ENCODE results near the gene EVA1A.

The EVA1A gene, protein sequence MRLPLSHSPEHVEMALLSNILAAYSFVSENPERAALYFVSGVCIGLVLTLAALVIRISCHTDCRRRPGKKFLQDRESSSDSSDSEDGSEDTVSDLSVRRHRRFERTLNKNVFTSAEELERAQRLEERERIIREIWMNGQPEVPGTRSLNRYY

DNA sequence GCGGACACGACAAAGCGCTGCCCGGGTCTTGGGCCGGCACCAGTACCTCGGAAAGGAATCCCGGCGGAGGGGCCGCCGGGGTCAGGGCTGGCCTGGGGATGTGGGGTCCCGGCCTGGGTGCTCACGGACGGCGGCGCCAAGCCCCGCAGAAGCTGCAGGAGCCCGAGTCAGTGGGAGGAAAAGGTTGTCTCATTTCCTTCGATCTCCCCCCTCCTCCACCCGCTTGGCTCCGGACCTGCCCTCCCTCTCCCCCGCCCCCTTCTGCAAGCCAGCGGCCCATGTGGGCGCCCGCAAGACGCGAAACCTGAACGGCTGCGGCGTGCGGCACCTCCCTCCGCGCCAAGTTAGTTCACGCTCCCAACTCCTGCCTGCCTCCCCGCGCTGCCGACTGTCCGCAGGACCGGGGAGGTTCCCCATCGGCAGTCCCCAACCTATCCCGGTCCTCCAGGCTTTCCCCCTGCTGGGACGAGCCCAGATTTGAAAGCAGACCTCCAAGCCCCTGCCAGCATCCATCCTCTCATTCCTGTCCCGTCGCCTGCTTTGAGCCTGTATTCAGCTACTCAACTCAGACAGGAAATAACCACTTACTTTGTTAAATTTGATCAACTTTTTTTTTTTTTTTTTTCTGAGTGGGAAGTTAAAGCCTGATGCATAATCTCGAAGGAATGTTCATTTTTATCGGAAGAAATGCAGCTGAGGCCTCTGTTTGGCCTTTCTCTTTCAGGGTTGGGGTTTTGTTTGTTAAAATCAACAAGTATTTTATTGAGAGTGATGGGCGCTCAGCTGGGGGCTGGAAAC, at the start of gene EVA1A:
Gene EVA1A (minus strand): TSS at position 172 of the 798 bp plus-strand sequence. CDS start 42,799 bp downstream, outside the sequence.
- no peak for DNase-seq

DNA sequence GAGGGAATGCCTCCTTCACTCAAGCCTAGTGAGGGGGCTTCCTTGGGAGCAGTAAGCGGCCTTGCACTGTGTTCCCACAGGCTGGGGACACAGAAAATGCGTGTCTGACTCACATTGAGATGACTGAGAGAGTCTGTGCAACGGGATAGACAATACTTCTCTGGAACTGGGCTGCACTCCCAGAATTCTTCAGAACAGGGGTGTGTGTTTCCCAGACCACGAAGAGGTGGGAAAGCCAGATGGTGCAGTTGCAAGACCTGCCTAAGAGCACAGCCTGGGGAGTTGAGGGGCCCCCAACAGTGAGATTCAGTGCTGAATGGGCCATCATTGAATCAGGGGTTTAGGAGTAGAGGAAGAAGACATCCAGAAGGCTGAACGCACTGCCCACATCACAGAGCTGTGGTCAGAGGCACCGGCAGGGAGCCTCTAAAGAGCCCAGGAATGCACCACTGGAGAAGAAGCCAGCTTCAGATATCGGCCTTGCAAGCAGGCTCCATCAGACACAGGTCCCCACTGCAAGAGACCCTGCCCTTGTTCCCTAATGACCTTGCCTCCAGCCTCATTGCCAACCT, 49.3 kb upstream of the EVA1A start:
- DNase-seq: no peak

DNA sequence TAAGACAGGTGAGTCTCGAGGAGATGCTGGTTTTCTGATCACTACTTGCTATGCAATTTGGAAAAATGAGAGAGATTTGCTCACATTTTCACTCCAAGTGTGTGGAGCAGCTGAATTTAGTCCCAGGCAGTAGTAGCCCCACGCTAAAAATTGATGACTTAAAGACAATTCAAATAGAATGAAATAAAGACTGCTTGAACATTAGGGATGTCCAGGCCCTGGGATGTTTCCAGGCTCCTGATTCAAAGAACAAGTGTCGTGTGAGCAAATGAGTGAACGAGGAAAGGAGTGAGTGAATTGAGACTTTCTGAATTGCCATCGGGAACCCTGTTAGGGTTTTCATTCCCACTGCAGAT, 48.6 kb upstream of the EVA1A start:
- DNase-seq: no peak

DNA sequence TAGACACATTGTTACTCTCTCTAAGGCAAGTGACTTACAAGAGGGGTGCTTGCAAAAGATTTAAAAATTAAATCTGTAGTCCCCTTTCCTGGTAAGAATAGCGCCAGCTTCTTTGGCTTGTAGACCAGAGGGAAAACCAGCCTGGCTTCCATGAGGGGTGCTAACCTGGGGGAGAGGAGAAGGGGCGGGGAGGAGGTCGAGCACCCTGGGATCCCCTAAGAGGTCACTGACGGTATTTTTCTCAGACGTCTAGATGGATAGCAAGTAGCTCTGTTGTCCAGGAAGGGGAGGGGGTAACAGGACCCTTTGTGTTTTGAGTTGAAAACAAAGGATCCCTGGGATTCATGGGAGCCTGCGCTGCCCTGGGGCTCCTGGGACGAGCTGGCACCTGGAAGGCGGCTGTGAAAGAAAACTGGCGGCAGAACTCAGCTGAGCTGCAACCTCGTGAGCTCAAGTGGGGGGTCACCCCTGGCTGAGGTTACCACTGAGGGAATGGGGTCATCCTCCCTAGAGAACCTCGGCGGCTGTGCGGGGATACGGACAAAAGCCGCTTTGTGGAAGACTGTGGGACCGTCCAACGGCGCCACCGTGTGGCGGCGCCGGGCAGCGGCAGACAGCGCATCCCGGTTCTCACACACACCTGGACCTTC, 48.1 kb upstream of the EVA1A start:
- DNase-seq: peak; percentile 66

DNA sequence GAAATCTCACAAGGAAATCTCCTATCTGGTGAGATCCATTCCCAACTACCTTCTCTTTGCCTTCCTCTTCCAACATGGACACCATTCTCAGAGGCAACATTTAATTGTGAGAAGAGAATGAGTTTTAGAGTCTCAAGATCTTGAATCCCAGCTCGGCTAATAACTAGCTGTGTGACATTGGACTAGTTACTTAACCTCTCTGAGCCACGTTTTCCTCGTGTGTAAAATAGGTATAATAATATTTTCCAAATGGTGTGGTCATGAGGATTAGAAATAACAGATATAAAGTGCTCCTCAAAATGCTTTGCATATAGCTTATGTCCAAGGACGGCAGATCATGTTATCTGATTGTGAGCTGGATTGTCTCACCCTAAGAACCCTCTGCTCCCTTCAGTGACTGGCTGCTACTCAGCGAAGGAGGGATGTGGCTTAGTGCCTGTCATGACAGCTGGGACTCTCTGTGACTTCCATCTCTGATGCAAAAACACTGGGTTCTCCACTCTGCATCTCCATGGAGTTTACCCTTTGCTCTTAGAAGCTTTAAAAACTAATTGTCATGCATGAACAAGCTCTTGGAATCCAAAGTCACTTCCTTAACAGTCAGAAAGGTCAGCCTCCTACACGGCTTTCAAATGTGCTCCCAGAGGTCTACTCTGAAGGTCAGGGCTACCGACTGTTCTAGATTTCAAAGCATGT, 47.4 kb upstream of the EVA1A start:
- DNase-seq: no peak

DNA sequence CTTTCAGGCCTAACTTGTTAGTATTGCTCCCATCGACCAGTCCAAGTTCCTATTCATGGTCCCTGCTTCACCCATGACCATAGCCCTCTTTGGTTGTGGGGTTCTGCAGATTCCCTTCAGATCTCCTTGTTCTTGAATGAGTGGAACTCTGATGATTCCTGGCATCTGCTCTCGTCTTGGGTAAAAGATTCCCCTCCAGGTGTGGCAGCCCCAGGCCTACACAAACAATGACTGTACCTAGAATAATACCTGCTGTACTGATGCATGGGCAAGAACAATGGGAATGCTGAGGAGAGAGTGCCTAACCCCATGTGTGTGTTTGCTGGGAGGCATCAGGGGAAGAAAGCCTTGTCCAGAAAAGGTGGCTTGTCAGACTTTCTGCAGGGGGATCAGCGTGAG, 46.7 kb upstream of the EVA1A start:
- DNase-seq: no peak

DNA sequence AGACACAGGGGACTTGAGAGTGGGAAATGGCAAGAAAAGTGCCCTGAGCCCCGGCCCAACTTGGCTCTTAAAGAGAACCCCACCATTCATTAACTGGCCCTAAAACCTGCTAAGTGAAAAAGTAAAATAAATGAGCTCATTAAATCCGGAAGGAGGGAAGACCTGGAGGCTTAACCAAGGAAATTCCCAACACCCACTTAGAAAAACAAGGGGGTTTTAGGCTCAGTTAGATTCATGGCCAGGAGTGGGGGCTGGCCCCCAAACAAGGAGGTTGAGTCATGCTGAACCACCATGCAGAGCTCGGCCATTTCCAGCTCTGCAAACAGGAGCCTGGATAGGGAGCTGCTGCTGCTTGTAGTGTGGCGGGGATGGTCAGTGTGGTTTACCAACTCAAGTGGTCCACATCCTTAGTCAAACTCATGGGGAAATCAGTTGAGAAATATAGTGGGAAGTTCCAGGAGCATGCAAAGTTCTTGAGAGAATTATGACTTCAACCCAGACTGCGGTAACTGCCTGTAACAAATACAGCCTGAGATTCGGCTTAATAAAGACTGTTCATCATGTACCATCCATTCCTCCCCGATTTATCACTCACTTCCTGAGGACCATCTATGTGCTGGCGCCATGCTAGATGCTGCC, 46.1 kb upstream of the EVA1A start:
- no peak for DNase-seq

DNA sequence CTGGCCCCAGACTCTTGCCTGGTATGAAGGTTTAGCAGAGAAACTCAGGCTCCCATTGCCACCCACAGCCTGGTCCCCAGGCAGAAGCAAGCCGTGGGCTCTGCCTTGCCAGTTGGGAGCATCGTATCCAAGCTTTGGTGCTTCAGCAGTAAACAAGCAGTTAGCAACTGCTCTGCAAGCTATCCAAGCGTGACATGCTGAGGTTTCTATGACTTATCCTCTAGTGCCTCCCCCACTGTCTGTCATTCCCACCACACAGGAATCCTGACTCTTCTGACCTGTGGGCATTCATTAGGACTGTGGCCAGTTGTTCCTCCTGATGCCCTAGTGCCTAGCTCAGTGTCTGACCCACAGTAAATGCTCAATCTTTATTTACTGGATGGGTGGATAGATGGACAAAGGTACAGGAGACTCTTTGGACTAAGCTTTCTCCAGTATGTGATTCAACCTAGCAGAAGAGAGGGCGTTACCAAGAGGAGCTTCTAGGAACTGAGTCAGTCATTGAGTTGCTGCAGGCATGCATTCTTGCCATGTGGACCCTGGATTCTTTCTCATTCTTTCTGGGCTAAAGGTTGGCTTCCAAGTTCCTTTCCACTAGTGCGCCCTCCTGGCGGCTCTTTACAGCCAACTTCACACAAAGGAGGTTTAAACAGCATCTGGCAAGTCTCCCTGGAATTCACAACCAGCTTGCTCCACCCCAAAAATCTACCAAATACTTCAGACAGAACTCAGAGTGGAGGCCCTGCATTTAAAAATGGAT, 45.2 kb upstream of the EVA1A start:
- no peak for DNase-seq

DNA sequence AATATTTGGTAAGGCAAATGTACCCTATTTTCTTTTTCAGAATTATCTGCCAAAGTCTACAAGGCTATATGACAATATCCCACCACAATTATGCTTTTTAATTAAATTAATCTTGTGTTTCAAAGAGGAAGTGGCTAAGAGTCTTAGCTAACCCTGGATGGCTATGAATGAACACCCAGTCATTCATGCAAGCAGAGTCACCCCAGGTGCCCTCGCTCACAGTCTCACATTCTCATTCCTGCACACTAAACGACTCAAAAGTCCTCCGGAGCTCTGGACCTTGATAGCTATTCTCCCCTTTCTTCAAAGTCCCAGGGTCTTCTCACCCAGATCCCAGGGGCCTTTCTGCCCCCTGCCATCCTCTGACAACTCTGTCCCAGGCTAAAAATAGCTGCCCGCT, 43.7 kb upstream of the EVA1A start:
- DNase-seq: no peak

DNA sequence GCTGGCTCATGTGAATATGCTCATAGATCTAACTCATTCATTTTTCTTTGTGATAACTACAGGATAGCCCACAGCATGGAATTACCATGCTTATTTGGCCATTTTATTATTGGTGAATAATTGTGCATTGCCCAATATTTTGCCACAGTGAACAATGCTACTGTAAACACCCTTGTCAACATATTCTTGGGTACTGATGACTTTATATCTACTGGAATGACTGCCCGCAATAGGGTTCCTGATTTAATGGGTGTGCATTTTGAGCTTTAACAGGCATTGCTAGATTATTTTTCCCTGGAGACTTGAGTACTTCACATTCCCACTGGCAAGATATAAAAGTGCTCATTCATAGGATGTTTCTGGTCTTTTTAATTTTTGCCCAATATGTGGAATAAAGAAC, 42.7 kb upstream of the EVA1A start:
- no peak for DNase-seq

DNA sequence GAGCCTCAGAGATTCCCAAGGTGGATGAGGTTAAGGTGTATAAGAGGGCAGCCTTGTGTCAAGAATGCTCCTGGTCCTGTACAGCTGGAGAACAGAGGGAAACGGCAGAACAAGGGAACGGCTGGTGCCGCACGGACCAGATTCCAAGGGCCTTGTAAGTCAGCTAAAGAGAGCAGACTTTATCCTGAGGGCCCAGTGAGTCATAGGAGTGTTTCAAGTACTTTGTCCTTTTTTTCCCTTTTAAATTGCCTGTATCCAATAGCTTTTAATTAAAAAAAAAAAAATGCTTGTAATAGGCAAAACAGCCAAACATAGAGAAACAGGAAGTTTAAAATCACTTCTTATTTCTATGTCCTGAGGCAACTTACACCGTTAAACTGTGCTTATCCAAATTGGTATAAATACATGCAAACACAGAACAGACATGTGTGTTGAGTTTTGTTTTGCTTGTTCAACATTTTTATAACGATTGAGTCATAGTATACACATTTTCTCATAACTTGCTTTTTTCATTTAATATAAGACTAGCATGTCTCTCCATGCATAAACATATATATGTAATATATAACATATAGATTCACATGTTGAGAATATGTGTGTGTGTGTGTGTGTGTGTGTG, 42.1 kb upstream of the EVA1A start:
- peak; percentile 37 for DNase-seq

DNA sequence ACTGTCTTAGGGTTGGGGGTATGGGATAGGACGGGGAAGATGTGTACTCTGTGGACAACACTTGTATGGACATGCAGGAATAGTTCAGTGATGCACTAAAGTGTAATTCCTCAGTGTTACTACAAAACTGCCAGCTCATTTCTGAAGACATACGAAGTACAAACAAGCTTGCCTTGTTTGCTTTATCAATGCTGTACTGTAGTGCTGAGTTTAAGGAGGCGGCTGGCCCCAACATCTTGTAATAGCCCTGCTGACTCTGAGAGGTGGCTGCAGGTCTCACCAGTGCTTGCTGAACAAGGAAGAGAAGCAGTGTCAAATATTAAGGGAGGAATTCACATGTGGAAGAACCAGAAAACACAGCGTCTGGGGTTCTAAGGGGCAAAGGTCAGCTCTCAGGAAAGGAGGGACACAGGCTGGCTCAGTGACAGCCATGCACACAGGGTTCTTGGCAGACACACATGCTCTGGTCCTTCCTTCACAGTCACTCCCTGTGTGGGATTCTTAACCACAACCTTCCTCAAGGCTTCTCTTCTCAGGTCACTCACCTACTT, 39.8 kb upstream of the EVA1A start:
- no peak for DNase-seq

DNA sequence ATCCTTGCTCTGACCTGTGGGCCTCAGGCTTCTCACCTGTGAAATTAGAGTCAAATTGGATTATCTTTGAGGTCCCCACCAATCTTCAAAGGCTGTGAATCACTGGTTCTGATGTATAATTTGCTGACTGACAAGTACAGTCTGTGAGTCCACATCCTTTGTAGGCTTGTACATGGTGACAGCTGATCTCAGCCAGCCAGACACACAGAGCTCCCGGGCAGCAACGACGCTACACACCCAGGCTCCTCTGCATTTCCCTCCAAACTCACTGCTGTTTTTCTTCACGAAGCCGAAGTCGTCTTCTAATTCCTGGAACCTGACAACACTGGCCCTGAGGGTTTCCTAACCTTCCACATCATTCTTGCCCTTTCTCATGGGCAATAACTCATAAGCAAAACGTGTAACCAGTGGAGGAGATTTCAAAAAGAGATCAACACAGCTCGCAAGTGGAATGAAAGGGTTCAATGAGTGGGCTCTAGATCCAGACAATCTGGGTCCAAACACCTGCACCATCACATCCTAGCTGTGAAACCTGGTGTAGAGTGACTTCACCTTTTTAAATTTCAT, 37.9 kb upstream of the EVA1A start:
- DNase-seq: no peak

DNA sequence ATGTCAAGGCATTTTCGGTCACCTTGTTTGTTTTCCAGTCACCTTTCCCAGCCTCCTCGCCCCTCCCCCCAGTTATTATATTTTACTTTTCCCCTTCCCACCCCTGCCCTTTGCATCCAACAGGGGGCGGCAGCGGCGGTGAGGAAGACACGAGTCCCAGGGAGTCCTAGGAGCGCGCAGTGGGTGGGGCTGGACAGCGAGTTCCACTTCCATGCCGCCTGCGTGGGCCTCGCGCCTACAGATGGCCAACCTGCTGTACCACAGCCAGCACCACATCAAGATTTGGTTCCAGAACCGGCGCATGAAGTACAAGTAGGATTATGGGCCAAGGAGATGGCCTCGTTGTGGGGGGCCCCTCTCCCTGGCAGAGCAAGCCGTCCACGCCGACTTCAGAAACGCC, 37.2 kb upstream of the EVA1A start:
- DNase-seq: no peak

DNA sequence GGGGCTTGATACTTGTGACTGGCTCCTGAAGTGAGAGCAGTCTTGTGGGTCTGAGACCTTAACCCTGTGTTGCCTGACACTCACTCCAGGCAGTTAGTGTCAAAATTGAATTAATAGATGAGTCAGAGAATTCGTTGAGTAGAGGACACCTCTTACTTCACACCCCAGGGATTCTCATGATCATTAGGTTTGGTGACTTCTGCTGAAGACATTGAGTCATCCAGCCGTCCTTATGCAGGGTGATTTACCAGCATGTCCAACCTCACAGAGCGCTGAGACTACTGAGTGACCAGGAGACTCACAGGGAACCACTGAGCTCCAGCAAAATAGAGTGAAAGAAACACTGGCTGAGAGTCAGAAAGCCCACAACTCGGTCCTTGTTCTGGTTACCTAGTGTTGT, 36.0 kb upstream of the EVA1A start:
- no peak for DNase-seq

DNA sequence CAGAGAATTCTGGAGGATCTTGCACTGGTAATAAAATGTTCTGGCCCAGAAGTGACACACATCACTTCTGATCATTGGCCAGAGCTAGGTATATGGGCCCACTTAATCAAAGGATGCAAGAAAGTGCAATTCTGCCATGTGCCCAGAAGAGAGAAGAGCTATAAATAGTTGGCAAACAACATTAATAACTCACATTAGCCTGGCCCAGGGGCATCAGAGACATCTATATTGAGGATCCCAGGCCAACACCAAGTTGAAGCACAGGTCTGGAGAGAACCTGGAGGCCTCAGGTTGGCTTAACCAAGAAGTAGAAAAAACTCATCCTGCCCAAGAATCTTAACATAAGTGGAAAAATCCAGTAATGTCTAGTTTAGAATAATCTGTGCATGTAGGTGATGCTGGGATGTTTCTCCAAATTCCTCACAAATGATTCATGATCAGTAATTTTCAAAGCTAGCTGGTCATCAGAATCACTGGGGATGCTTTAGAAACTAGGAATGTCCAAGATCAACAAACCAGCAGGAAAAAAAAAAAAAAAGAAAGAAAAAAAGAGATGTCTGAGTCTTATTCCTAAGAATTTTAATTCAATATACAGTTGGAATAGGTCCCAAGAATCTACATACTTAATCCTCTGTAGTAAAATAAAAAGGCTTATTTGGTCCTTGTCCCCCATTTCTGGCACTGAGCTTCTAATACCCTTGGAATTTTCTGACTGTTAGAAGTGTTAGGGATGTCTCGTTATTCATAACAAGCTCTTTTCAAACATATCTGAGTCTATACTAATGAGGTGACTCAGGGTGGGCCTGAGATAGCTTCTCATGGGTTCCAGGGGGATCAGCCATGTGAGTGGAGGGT, 35.0 kb upstream of the EVA1A start:
- no peak for DNase-seq

DNA sequence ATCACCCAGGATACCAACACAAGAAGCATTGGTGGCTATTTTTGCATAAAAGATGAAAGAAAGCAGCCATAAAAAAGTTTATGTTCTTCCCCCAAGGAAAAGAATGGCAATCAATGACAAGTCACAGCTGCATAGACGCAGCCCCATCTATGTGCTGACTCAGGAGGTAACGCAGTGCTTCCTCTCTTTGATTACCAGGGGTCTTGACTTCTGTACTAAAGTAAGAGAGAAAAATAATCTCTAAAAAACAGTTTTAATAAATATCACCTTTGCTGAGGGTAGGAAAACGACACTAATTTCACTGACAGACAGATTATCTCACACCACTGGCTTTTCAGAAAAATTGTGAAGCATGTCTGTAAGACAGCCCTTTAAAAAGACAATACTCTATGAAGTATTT, 33.9 kb upstream of the EVA1A start:
- no peak for DNase-seq

DNA sequence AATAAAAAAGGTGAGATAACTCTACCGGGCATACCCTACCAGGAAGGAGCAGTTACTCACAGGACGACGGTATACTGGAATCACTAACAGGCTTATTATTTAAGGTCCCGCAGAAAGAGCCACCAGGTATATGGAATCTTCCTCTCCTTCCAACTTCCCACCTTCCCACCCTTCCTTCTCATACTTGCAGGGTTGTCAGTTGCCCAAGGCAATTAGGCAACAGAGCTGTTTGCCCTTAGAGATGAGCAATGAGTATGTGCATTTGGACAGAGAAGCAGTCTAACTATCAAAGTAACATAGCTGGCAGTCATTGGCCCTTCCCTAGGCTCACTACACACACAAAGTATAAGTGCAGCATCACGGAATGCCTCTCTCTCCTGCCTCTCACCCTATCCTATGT, 32.1 kb upstream of the EVA1A start:
- no peak for DNase-seq

DNA sequence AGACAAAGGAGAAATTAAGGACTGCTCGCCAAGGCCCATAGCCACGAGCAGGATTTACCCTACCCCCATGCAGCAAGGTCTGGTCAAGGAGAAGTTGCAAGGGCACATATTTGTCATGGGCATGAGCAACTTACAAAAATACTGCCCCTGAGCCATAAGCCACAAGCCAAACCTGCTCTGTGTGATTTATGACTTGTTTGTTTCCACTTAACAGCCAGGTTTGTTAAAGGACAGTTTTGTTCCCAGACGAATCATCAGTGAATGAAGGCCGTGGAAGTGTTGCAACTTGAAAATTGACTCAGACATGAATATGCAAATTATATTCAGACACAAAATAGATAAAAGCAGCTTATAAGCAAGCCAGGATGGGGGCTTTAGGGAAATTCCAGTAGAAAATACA, 31.3 kb upstream of the EVA1A start:
- peak; percentile 36 for DNase-seq
